ENCODE data around the gene SLC34A3. TPM values are rescaled to one million over a fixed set of nuclear protein-coding genes. Genes with fewer than 3 reads are reported as not detected.

Gene SLC34A3
- total RNA-seq, 1 donor from 2014 or later: not detected

- H3K4me3 ChIP-seq (ENCODE audit: low read depth, low read length): no peak overlapping the region
- DNase-seq (ENCODE audit: low read depth): no peak
- TF ChIP-seq CTCF (conservative IDR thresholded peaks at IDR 0.05; ENCODE audit: low read depth, low read length): peak; percentile 11
These were observed 18.2 kb upstream of the SLC34A3 start for GRCh38 chr9:137212520-137212919.

- no peak for DNase-seq (ENCODE audit: low read depth)
- no peak overlapping the region for H3K4me3 ChIP-seq (ENCODE audit: low read depth, low read length)
- peak; percentile 33 for TF ChIP-seq CTCF (conservative IDR thresholded peaks at IDR 0.05; ENCODE audit: low read depth, low read length)
These were observed 17.3 kb upstream of the SLC34A3 start for GRCh38 chr9:137213160-137214060.

DNA sequence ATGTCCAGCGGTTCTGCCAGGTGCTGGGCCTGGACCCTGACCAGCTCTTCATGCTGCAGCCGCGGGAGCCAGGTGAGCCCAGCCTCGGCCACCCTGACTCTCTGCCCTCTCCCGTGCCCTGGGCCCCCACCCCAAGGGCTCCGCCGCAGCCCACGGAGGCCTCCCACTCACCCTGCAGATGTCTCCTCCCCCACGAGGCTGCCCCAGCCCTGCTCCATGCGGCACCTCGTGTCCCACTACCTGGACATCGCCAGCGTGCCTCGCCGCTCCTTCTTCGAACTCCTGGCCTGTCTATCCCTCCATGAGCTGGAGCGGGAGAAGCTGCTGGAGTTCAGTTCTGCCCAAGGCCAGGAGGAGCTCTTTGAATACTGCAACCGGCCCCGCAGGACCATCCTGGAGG, 16.1 kb upstream of the SLC34A3 start:
- H3K4me3 ChIP-seq (ENCODE audit: low read depth, low read length): no peak overlapping the region
- TF ChIP-seq CTCF (conservative IDR thresholded peaks at IDR 0.05; ENCODE audit: low read depth, low read length): no peak
- no peak for DNase-seq (ENCODE audit: low read depth)

GRCh38 chr9:137215196-137215986, 15.3 kb upstream of the SLC34A3 start:
- no peak overlapping the region for H3K4me3 ChIP-seq (ENCODE audit: low read depth, low read length)
- TF ChIP-seq CTCF (conservative IDR thresholded peaks at IDR 0.05; ENCODE audit: low read depth, low read length): no peak
- DNase-seq (ENCODE audit: low read depth): no peak

GRCh38 chr9:137216188-137216965, 14.3 kb upstream of the SLC34A3 start:
- TF ChIP-seq CTCF (conservative IDR thresholded peaks at IDR 0.05; ENCODE audit: low read depth, low read length): no peak
- no peak overlapping the region for H3K4me3 ChIP-seq (ENCODE audit: low read depth, low read length)
- no peak for DNase-seq (ENCODE audit: low read depth)

DNA sequence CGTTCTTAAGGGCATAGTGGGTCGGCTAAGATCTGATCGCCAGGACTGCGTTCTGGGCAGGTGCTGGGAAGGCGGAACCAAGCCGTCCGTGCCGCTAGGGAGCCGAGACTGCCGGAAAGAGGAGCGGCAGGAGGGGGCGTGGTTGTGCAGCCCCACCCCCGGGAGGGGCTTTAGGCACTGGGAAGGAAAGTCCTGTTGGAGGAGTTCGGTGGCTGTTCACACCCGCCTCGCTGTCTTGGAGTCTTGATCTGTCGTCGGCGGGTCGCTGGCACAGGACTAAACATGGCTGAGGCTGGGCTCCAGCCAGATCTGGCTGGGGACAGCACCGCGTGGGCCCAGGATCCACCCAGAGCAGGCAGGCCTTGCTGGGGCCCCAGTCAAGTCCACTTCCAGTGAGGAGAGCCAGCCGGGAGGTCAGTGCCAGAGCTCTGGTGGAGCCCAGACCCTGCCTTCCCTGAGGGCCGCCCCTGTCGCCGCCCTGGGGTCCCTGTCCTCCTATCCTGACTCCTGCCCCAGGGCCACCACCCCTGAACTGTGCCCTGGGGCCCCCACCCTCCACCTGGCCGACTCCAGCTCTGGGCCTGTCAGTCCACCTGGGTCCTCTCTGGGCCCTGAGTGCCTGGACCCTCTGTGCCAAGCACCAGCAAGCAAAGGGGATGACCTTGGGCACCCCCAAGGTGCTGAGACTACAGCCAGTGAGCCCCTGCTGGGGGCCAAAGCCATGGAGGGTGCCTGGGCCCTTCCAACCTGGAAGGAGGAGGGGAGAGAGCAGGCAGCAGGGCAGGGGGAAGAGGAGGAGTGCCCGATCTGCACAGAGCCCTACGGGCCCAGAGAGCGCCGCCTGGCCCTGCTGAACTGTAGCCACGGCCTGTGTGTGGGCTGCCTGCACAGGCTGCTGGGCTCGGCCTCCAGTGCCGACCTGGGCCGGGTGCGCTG, 13.2 kb upstream of the SLC34A3 start:
- peak overlapping the region; percentile 50 for H3K4me3 ChIP-seq (ENCODE audit: low read depth, low read length)
- no peak for TF ChIP-seq CTCF (conservative IDR thresholded peaks at IDR 0.05; ENCODE audit: low read depth, low read length)
- no peak for DNase-seq (ENCODE audit: low read depth)
